IPS-20b (cell line): ENCODE results near the gene PSMB7.

Experiments
- H3K27ac ChIP-seq: one replicate; pipeline ENCODE4 v1.5.1; 2013; ENCODE audit warnings: low read length
- H3K27me3 ChIP-seq: 2 replicates; pipeline ENCODE4 v1.6.1; 2013; ENCODE audit warnings: mild to moderate bottlenecking, low read length, inconsistent platforms; ENCODE audit not compliant: insufficient read depth
- H3K36me3 ChIP-seq: 2 replicates; pipeline ENCODE4 v1.6.1; 2013; ENCODE audit warnings: low read depth, mild to moderate bottlenecking, inconsistent platforms, low read length, moderate library complexity; ENCODE audit not compliant: insufficient read depth
- H3K4me1 ChIP-seq: 2 replicates; pipeline ENCODE4 v1.6.1; 2013; ENCODE audit warnings: mild to moderate bottlenecking, control low read depth, inconsistent platforms, low read length, moderate library complexity; ENCODE audit not compliant: insufficient read depth
- H3K4me3 ChIP-seq: 2 replicates; pipeline ENCODE4 v1.5.1; 2013; ENCODE audit warnings: mild to moderate bottlenecking, low read length, inconsistent platforms
- H3K9ac ChIP-seq: 2 replicates; pipeline ENCODE4 v1.6.1; 2013; ENCODE audit warnings: low read depth, mild to moderate bottlenecking, inconsistent platforms, low read length, moderate library complexity
- H3K9me3 ChIP-seq: 2 replicates; pipeline ENCODE4 v1.6.1; 2013; ENCODE audit warnings: mild to moderate bottlenecking, low read depth, low read length, inconsistent platforms; ENCODE audit not compliant: insufficient read depth

Gene PSMB7

GRCh38 chr9:124334568-124335319 lies 80.5 kb downstream of the PSMB7 start:
- Histone ChIP-seq H3K36me3 (no peaks in the 10 kb centered on the region), H3K4me1 (no peaks in the 10 kb centered on the region; the same call in 1 of the 2 replicates), H3K9me3 (no peaks in the 10 kb centered on the region), H3K27ac (no peak overlapping the region), H3K9ac (no peak overlapping the region), H3K27me3 (no peaks in the 10 kb centered on the region), H3K4me3 (no peak overlapping the region)

GRCh38 chr9:124333203-124333579 lies 82.1 kb downstream of the PSMB7 start:
- Histone ChIP-seq H3K9me3 (no peaks in the 10 kb centered on the region), H3K4me3 (no peak overlapping the region), H3K36me3 (no peaks in the 10 kb centered on the region), H3K27me3 (no peaks in the 10 kb centered on the region), H3K4me1 (no peaks in the 10 kb centered on the region), H3K9ac (no peak overlapping the region), H3K27ac (no peak overlapping the region)

GRCh38 chr9:124332361-124333202 lies 82.7 kb downstream of the PSMB7 start:
- Histone ChIP-seq H3K4me1 (no peaks in the 10 kb centered on the region), H3K27me3 (no peaks in the 10 kb centered on the region), H3K9ac (no peak overlapping the region), H3K4me3 (no peak overlapping the region), H3K27ac (no peak overlapping the region), H3K9me3 (no peaks in the 10 kb centered on the region), H3K36me3 (no peaks in the 10 kb centered on the region)

- Histone ChIP-seq H3K27me3 (no peaks in the 10 kb centered on the region), H3K36me3 (no peaks in the 10 kb centered on the region; the same call in 1 of the 2 replicates), H3K27ac (no peak overlapping the region), H3K9ac (no peak overlapping the region), H3K4me3 (no peak overlapping the region), H3K9me3 (no peaks in the 10 kb centered on the region), H3K4me1 (no peaks in the 10 kb centered on the region)
Measured at GRCh38 chr9:124331580-124331979, 83.7 kb downstream of the PSMB7 start.

GRCh38 chr9:124330011-124330697 lies 85.1 kb downstream of the PSMB7 start:
- no peak overlapping the region for H3K27ac ChIP-seq
- no peaks in the 10 kb centered on the region for H3K9me3 ChIP-seq
- H3K9ac ChIP-seq, result no peak overlapping the region
- H3K27me3 ChIP-seq, result no peaks in the 10 kb centered on the region
- H3K36me3 ChIP-seq, result no peaks in the 10 kb centered on the region; the same call in 1 of the 2 replicates
- H3K4me1 ChIP-seq, result no peaks in the 10 kb centered on the region
- no peak overlapping the region for H3K4me3 ChIP-seq

DNA sequence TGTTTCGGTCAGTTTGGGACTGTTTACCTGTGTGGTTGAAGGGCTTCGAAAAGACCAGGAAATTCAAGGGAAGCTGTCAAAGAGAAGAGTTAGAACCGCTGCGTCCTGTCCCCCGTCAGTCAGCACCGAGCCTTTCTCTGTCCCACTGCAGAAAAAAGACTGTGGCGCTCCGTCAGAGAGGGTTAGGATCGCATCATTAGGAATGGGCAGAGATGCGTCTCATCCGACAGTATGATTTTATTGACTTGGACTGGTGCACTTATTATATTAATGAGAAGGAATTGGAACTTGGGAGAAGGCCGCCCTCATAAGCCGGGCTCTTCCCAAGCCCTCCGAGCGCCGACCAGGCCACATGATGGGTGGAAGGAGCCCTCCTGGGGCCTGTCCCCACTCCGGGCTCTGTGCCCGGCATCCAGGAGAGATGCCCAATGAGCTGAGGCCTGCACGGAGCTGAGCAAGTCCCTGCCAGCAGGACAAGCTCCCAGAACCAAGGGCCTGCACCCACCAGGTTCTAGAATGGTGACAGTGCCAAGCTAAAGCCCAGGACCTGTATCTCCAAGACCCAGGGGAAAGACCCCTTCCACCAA lies 85.9 kb downstream of the PSMB7 start:
- Histone ChIP-seq H3K4me1 (no peaks in the 10 kb centered on the region), H3K9me3 (no peaks in the 10 kb centered on the region), H3K9ac (no peak overlapping the region), H3K27ac (no peak overlapping the region), H3K36me3 (no peaks in the 10 kb centered on the region; the same call in 1 of the 2 replicates), H3K27me3 (no peaks in the 10 kb centered on the region), H3K4me3 (no peak overlapping the region)

GRCh38 chr9:124328285-124328684 lies 87.0 kb downstream of the PSMB7 start:
- Histone ChIP-seq H3K9me3 (no peaks in the 10 kb centered on the region), H3K36me3 (no peaks in the 10 kb centered on the region; the same call in 1 of the 2 replicates), H3K4me3 (no peak overlapping the region), H3K4me1 (no peaks in the 10 kb centered on the region), H3K27me3 (no peaks in the 10 kb centered on the region), H3K27ac (no peak overlapping the region), H3K9ac (no peak overlapping the region)

DNA sequence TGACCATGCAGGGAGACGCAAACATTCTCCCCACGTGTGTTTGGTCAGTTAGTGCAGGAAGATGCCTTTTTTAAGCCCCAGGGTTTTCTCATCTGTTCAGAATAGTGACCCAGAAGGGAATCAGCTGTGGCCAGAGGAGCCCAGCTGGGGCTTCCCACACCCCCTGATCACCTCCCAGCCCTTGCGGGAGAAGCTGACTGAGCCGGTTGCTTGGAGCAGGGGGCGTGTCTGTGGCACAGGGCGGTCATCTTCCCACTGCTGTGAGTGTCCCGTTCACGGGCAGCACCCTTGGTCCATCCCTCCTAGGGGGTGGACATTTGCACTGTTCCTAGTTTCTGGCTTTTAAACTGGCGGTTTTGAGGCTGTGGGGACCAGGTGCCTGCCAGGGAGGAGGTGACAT lies 87.8 kb downstream of the PSMB7 start:
- Histone ChIP-seq H3K4me1 (no peaks in the 10 kb centered on the region), H3K9ac (no peak overlapping the region), H3K27me3 (no peaks in the 10 kb centered on the region), H3K4me3 (no peak overlapping the region), H3K27ac (no peak overlapping the region), H3K9me3 (no peaks in the 10 kb centered on the region), H3K36me3 (no peaks in the 10 kb centered on the region; the same call in 1 of the 2 replicates)

GRCh38 chr9:124326378-124326777 lies 88.9 kb downstream of the PSMB7 start:
- H3K9me3 ChIP-seq, result no peaks in the 10 kb centered on the region
- H3K27ac ChIP-seq, result no peak overlapping the region
- H3K36me3 ChIP-seq, result peaks cover 5% of the 10 kb centered on the region; the same call in 1 of the 2 replicates
- no peaks in the 10 kb centered on the region for H3K27me3 ChIP-seq
- H3K9ac ChIP-seq, result no peak overlapping the region
- H3K4me3 ChIP-seq, result no peak overlapping the region
- H3K4me1 ChIP-seq, result no peaks in the 10 kb centered on the region

DNA sequence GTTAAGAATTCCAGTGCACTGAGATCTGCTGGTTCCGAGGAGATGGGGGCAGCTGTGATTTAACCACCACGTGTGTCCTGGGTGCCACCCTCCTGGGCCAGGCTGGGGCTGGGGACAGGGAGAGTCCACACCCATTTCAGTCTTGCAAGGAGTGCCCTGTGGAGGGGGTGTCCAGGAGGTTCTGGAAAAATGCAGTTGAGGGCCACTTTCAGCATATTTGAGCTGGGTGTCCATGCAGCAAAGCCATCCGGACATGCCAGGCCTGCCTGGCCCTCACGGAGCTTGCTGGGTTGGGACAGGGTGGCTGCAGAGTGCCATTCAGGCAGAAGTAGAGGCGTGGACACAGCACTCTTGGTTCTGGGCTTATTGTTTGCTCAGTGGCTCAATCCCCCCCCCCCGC lies 89.4 kb downstream of the PSMB7 start:
- H3K9ac ChIP-seq, result no peak overlapping the region
- no peak overlapping the region for H3K4me3 ChIP-seq
- peaks cover 5% of the 10 kb centered on the region; the same call in 1 of the 2 replicates for H3K36me3 ChIP-seq
- no peaks in the 10 kb centered on the region for H3K4me1 ChIP-seq
- no peaks in the 10 kb centered on the region for H3K27me3 ChIP-seq
- no peak overlapping the region for H3K27ac ChIP-seq
- H3K9me3 ChIP-seq, result no peaks in the 10 kb centered on the region

GRCh38 chr9:124323904-124324303 lies 91.3 kb downstream of the PSMB7 start:
- H3K9me3 ChIP-seq, result no peaks in the 10 kb centered on the region
- no peak overlapping the region for H3K4me3 ChIP-seq
- no peak overlapping the region for H3K27ac ChIP-seq
- H3K4me1 ChIP-seq, result no peaks in the 10 kb centered on the region
- no peaks in the 10 kb centered on the region for H3K27me3 ChIP-seq
- no peak overlapping the region for H3K9ac ChIP-seq
- H3K36me3 ChIP-seq, result peaks cover 5% of the 10 kb centered on the region; the same call in 1 of the 2 replicates
